GM19452 (cell line): ENCODE data around the gene SSC5D.

Source experiments
- ATAC-seq: cut with Tn5 transposase; IDR thresholded peaks from one replicate; pipeline ENCODE4 v1.9.1; 2021; ENCODE audit not compliant: unreplicated experiment

SSC5D gene

GRCh38 chr19:55454787-55455243 is 33.4 kb upstream of the SSC5D start:
- no peak for ATAC-seq

GRCh38 chr19:55455576-55456235 is 32.5 kb upstream of the SSC5D start:
- no peak for ATAC-seq

GRCh38 chr19:55456347-55456746 is 31.9 kb upstream of the SSC5D start:
- ATAC-seq: no peak

GRCh38 chr19:55457683-55458457 is 30.4 kb upstream of the SSC5D start:
- ATAC-seq: no peak

GRCh38 chr19:55459551-55459949 is 28.7 kb upstream of the SSC5D start:
- ATAC-seq: no peak

GRCh38 chr19:55459950-55460657 is 28.1 kb upstream of the SSC5D start:
- ATAC-seq: no peak

GRCh38 chr19:55460670-55461258 is 27.5 kb upstream of the SSC5D start:
- ATAC-seq: no peak

GRCh38 chr19:55461259-55461973 is 26.8 kb upstream of the SSC5D start, which contains the start of gene ISOC2:
Gene ISOC2 (minus strand): TSS chr19:55461642. CDS start chr19:55456486, 5,156 bp downstream.
- ATAC-seq: peak; percentile 95

- no peak for ATAC-seq
These were observed 26.1 kb upstream of the SSC5D start for GRCh38 chr19:55461974-55462626.

GRCh38 chr19:55462722-55463121 is 25.5 kb upstream of the SSC5D start:
- no peak for ATAC-seq

- ATAC-seq: no peak
These were observed 24.6 kb upstream of the SSC5D start for GRCh38 chr19:55463583-55464031.

- no peak for ATAC-seq
These were observed 24.1 kb upstream of the SSC5D start for GRCh38 chr19:55464039-55464661.

GRCh38 chr19:55464662-55465054 is 23.6 kb upstream of the SSC5D start, which contains the start of gene C19orf85:
Gene C19orf85 (minus strand): TSS chr19:55464751. CDS start chr19:55464554, 197 bp downstream.
- no peak for ATAC-seq

GRCh38 chr19:55465460-55466240 is 22.6 kb upstream of the SSC5D start:
- ATAC-seq: no peak

- ATAC-seq: no peak
These were observed 22.0 kb upstream of the SSC5D start for GRCh38 chr19:55466241-55466614.

GRCh38 chr19:55467236-55468053 is 20.8 kb upstream of the SSC5D start:
- ATAC-seq: peak; percentile 63

GRCh38 chr19:55468054-55468393 is 20.2 kb upstream of the SSC5D start:
- peak; percentile 30 for ATAC-seq

GRCh38 chr19:55471266-55471665 is 17.0 kb upstream of the SSC5D start:
- no peak for ATAC-seq
